Peyer's patch (tissue), 4 donors: ENCODE data around the gene SLC6A9. TPM values are rescaled to one million over a fixed set of nuclear protein-coding genes. Genes with fewer than 3 reads are reported as not detected.

Experiments
- DNase-seq, 3 donors: peaks; one replicate each; pipeline ENCODE4 v3.0.0-alpha.2; 2017 to 2019
- H3K27ac ChIP-seq, 4 donors: fragments of 200-600 bp; sonication (generic); one replicate each; pipeline ENCODE4 v1.5.1; 2016 to 2019
- H3K27me3 ChIP-seq, 2 donors: fragments of 200-600 bp; sonication (generic); one replicate each; pipeline ENCODE4 v1.5.1; 2019
- H3K36me3 ChIP-seq, 3 donors: fragments of 200-600 bp; sonication (generic); one replicate each; pipeline ENCODE4 v1.5.1; 2016 to 2019
- H3K4me1 ChIP-seq, 4 donors: fragments of 200-600 bp; sonication (generic); one replicate each; pipeline ENCODE4 v1.5.1; 2016 to 2019
- H3K4me3 ChIP-seq, 4 donors: fragments of 200-600 bp; sonication (generic); 1 replicate in 3 of 4; 2 replicates in 1 of 4; pipeline ENCODE4 v1.5.1; 2016 to 2019; ENCODE audit warnings: mild to moderate bottlenecking in 1 of 4
- H3K9me3 ChIP-seq, 4 donors: fragments of 200-600 bp; sonication (generic); one replicate each; pipeline ENCODE4 v1.5.1; 2016 to 2019; ENCODE audit warnings: mild to moderate bottlenecking in 1 of 4
- POLR2A ChIP-seq, 2 donors: fragments of 450-650 bp; IDR thresholded peaks; one replicate each; pipeline ENCODE4 v1.5.1; 2017; ENCODE audit warnings: antibody characterized with exemption in 2 of 2, mild to moderate bottlenecking in 2 of 2, moderate library complexity in 2 of 2
- total RNA-seq, 4 donors: library from RNA; depleted of rRNA; stranded (reverse); fragments of >200 nt; gene quantifications; one replicate each; pipeline ENCODE4 v1.1.0, GENCODE V29; 2016
- TF ChIP-seq, protein P1 (sequence below), 6 experiments: fragments of 450-650 bp in 4 of 6; fragments of 200-600 bp in 2 of 6; sonication (generic) in 1 of 6; IDR thresholded peaks; one replicate each; pipeline ENCODE4 v1.5.1; 2017 to 2019; ENCODE audit warnings: antibody characterized with exemption in 6 of 6, mild to moderate bottlenecking in 3 of 6, moderate library complexity in 1 of 6

The SLC6A9 gene
- total RNA-seq, 4 donors from 2014 or later: 8.8 to 19.0 (median 11.5) TPM

- peak overlapping the region in 3 of 4 donors; percentile 41 to 66 (median 62) for H3K27ac ChIP-seq
- TF ChIP-seq, protein P1, sequence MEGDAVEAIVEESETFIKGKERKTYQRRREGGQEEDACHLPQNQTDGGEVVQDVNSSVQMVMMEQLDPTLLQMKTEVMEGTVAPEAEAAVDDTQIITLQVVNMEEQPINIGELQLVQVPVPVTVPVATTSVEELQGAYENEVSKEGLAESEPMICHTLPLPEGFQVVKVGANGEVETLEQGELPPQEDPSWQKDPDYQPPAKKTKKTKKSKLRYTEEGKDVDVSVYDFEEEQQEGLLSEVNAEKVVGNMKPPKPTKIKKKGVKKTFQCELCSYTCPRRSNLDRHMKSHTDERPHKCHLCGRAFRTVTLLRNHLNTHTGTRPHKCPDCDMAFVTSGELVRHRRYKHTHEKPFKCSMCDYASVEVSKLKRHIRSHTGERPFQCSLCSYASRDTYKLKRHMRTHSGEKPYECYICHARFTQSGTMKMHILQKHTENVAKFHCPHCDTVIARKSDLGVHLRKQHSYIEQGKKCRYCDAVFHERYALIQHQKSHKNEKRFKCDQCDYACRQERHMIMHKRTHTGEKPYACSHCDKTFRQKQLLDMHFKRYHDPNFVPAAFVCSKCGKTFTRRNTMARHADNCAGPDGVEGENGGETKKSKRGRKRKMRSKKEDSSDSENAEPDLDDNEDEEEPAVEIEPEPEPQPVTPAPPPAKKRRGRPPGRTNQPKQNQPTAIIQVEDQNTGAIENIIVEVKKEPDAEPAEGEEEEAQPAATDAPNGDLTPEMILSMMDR (IDR thresholded peaks at IDR 0.05): no peak
- no peak for TF ChIP-seq POLR2A (IDR thresholded peaks at IDR 0.05)
- H3K9me3 ChIP-seq: no peaks in the 10 kb centered on the region
- peaks cover 0 to 25% (median 0%) of the 10 kb centered on the region in 3 donors for H3K36me3 ChIP-seq
- H3K27me3 ChIP-seq: no peaks in the 10 kb centered on the region
- peak overlapping the region in 2 of 4 donors; percentile 69 to 83 for H3K4me3 ChIP-seq
- H3K4me1 ChIP-seq: peaks cover 10 to 53% (median 13%) of the 10 kb centered on the region in 4 donors
- DNase-seq: no peak
These were observed 50.8 kb downstream of the SLC6A9 start for GRCh38 chr1:43980255-43981134.

DNA sequence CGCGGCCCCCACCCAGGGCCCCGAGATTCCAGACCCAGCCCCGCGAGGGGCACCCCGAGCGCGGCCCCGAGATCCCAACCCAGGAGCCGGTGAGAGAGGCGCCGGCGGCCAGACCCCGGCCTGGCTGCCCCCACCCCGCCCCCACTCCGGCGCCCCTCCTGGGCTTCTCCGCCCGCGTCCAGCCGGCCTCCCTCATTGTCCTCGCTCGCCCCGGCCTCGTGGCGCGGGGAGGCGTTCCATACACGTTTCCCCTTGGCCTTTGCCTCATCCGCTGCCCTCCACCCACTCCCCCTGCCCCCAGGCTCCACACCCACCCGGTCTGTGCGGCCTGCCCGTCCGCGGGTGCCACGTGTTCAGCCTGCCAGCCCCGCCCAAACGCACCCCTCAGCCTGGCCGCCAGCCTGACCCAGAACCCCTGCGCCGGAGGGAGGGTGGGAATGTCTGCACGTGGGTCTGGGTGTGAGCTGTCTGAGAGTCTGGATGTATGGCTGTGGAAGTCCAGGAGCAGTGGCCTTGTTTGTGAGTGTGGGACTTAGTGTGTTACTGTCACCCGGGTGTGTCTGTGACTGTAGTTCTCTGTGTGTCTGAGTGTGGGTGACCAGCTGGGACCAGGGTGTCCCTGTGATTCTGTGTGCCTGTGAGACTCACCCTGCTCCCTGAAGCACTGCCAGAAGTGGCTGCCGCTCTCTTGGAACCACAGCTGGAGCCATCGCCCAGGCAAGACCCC lies 51.6 kb downstream of the SLC6A9 start:
- TF ChIP-seq, protein P1 (IDR thresholded peaks at IDR 0.05): no peak
- no peak for TF ChIP-seq POLR2A (IDR thresholded peaks at IDR 0.05)
- Histone ChIP-seq H3K4me1 (peaks cover 10 to 55% (median 14%) of the 10 kb centered on the region in 4 donors), H3K9me3 (no peaks in the 10 kb centered on the region), H3K36me3 (peaks cover 0 to 25% (median 0%) of the 10 kb centered on the region in 3 donors), H3K4me3 (peak overlapping the region; percentile 44 to 83 (median 70)), H3K27me3 (no peaks in the 10 kb centered on the region), H3K27ac (peak overlapping the region in 3 of 4 donors; percentile 41 to 66 (median 62))
- peak in 2 of 3 donors; percentile 66 to 79 for DNase-seq

- no peaks in the 10 kb centered on the region for H3K27me3 ChIP-seq
- peak overlapping the region; percentile 44 to 83 (median 70) for H3K4me3 ChIP-seq
- peaks cover 10 to 55% (median 14%) of the 10 kb centered on the region in 4 donors for H3K4me1 ChIP-seq
- H3K36me3 ChIP-seq: peaks cover 0 to 25% (median 0%) of the 10 kb centered on the region in 3 donors
- TF ChIP-seq POLR2A (IDR thresholded peaks at IDR 0.05): no peak
- TF ChIP-seq, protein P1 (IDR thresholded peaks at IDR 0.05): no peak
- H3K27ac ChIP-seq: peak overlapping the region in 3 of 4 donors; percentile 41 to 66 (median 62)
- no peak for DNase-seq
- no peaks in the 10 kb centered on the region for H3K9me3 ChIP-seq
These were observed 52.1 kb downstream of the SLC6A9 start for GRCh38 chr1:43979261-43979527.

DNA sequence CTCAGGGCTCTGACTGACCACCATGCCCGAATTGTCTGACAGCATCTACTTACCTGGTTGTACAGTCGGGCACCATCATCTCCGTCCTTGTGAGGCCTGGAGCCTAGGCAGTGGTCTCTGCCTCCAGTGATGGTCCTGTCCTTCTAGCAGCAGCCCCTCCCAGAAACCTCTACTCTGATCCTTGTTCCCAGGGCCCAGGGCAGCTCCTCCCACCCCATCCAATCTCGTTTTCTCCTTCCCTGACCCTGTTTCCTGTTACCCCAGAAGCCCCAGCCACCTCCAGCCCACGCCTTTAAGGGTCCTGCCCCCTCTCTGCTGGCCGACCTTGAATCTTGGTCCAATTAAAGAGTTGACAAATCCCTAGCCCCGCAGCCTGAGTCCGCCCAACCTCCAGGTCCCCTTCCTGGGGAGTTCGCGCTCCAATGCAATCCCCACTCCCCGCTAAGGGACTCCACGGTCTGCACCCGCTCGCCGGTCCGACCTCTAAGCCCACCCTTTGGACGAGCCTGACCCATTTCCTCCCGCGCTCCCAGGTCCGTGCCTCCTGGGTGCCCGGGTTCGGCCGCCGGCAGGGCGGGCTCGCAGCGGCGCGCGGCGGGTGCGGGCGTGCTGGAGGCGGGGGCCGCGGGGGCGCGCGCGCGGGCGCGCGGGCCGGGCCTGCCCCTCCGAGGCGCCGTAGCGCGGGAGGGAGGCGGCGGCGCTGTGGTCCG lies 52.6 kb downstream of the SLC6A9 start, which contains the start of gene B4GALT2:
B4GALT2 (plus strand) TSS at position 660 of the 710 bp plus-strand sequence. CDS start 1,951 bp downstream, outside the sequence.
- Histone ChIP-seq H3K9me3 (no peaks in the 10 kb centered on the region), H3K27me3 (no peaks in the 10 kb centered on the region), H3K27ac (peak within 1 kb of the TSS in 3 of 4 donors; percentile 41 to 66 (median 62)), H3K4me3 (peak within 1 kb of the TSS; percentile 44 to 83 (median 70)), H3K4me1 (peaks cover 10 to 55% (median 14%) of the 10 kb centered on the region in 4 donors), H3K36me3 (peaks cover 0 to 25% (median 0%) of the 10 kb centered on the region in 3 donors)
- DNase-seq: peak in 2 of 3 donors; percentile 61 to 73
- no peak for TF ChIP-seq POLR2A (IDR thresholded peaks at IDR 0.05)
- TF ChIP-seq, protein P1 (IDR thresholded peaks at IDR 0.05): no peak

GRCh38 chr1:43978264-43978550 lies 53.1 kb downstream of the SLC6A9 start:
- TF ChIP-seq POLR2A (IDR thresholded peaks at IDR 0.05): no peak
- Histone ChIP-seq H3K4me1 (peaks cover 10 to 55% (median 14%) of the 10 kb centered on the region in 4 donors), H3K9me3 (no peaks in the 10 kb centered on the region), H3K27ac (peak overlapping the region in 1 of 4 donors; percentile 57), H3K36me3 (peaks cover 0 to 25% (median 0%) of the 10 kb centered on the region in 3 donors), H3K4me3 (peak overlapping the region in 2 of 4 donors; percentile 59 to 83), H3K27me3 (no peaks in the 10 kb centered on the region)
- no peak for DNase-seq
